Measurements from ENCODE around the gene HAUS7.

Gene HAUS7

DNA sequence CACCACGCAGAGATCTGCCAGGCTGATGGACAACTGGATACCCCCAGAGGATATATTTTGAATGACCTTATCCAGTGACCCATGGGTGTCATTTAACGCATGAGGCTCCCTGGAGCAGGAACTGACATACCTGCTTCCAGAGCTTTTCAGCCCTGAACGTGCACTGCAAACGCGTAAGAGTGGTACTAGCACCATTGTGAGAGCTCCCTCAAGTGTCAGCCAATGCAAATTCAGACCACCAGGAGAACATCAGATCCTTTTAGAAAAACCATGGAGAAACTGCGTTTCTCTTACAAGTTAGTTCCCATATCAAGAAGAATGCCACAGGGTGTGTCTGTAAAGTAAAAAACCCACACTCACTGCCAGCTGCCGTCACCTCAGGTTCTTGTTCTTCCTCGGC is 31.8 kb downstream of the HAUS7 start:
- DNase-seq (ENCODE audit: low read depth): no peak

DNA sequence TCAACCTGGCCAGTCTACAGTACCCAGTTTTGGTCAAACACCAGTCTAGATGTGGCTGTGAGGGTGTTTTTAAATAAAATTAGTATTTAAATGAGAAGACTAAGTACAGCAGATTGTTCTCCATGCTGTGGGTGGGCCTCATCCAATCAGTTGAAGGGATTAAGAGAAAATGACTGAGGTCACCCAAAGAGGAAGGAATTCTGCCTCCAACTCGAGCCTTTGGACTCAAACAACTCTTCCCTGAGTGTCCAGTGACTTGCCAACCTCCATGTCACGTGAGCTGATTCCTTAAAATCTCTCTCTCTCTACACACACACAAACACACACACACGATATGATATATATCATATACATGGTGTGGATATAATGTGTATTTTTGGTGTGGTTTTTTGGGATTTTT is 34.5 kb downstream of the HAUS7 start:
- DNase-seq (ENCODE audit: low read depth): no peak

GRCh38 chrX:153434801-153435200 is 35.6 kb downstream of the HAUS7 start:
- no peak for DNase-seq (ENCODE audit: low read depth)

GRCh38 chrX:153433781-153434285 is 36.5 kb downstream of the HAUS7 start:
- no peak for DNase-seq (ENCODE audit: low read depth)

- no peak for DNase-seq (ENCODE audit: low read depth)
These were observed 37.2 kb downstream of the HAUS7 start for GRCh38 chrX:153433161-153433680.

DNA sequence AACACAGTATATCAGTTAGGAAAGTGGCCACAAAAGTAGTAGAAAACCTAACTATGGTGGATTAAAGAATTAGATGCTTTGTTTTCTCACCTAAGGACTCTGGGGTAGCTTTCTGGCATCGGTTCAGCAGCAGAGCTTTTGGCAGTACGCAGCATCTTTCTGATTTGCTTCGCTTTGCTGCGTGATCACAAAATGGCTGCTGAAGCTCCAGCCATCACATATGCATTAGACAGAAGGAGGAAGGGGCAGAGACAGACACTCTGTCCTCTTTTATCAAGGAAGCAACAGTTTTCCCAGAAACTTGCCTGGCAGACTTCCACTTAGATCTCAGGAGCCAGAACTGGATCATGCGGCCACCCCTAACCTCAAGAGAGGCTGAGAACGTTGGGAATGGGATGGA is 39.6 kb downstream of the HAUS7 start:
- DNase-seq (ENCODE audit: low read depth): no peak

DNA sequence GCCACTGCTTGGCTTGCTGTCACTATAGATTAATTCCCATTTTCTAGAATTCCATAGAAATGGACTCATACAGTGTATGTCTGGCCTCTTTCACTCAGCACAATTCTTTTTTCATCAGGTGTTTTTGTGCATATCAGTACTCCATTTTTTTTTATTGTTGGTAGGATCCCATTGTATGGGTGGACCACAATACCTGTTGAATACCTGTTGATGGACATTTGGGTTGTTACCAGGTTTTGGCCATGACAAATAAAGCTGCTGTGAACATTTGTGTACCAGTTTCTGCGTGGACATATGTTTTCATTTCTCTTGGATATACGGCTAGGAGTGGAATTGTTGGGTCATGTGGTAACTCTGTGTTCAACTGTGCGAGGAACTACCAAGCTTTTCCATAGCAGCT is 44.2 kb downstream of the HAUS7 start:
- DNase-seq (ENCODE audit: low read depth): no peak

- no peak for DNase-seq (ENCODE audit: low read depth)
These were observed 46.7 kb downstream of the HAUS7 start for GRCh38 chrX:153423652-153424051.

DNA sequence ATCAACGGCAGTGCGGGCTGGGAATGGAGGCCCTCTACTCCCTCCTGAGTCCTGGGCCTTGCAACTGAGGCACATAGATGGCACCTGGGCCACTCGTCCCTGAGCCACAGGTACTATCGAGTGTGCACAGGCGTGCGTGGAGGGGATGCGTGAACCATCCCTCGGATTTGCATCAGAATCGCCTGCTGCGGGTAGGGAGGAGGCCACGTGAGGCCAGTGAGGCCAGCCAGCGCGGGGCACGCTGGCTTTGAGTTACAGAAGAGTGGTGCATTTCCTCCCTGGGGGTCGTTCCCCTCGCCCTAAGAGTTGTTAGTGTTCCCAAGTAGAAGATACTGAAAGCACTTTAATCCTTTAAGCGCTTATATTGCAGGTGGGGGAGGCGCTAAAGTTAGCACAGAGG is 48.5 kb downstream of the HAUS7 start:
- DNase-seq (ENCODE audit: low read depth): no peak

DNA sequence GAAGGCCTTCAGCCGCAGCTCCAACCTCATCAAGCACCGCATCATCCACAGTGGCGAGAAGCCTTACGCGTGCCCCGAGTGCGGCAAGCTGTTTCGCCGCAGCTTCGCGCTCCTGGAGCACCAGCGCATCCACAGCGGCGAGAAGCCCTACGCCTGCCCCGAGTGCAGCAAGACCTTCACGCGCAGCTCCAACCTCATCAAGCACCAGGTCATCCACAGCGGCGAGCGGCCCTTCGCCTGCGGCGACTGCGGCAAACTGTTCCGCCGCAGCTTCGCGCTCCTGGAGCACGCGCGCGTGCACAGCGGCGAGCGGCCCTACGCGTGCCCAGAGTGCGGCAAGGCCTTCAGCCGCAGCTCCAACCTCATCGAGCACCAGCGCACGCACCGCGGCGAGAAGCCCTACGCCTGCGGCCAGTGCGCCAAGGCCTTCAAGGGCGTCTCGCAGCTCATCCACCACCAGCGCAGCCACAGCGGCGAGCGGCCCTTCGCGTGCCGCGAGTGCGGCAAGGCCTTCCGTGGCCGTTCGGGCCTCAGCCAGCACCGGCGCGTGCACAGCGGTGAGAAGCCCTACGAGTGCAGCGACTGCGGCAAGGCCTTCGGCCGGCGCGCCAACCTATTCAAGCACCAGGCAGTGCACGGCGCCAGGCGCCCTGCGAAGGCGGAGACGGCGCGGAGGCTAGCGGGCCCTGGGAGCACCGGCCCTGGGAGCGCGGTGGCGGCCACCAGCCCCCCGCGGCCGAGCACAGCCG is 49.4 kb downstream of the HAUS7 start:
- DNase-seq (ENCODE audit: low read depth): no peak

GRCh38 chrX:153417637-153418036 is 52.7 kb downstream of the HAUS7 start:
- DNase-seq (ENCODE audit: low read depth): no peak

GRCh38 chrX:153416781-153417450 is 53.5 kb downstream of the HAUS7 start:
- no peak for DNase-seq (ENCODE audit: low read depth)

- no peak for DNase-seq (ENCODE audit: low read depth)
These were observed 55.4 kb downstream of the HAUS7 start for GRCh38 chrX:153414856-153415510.

DNA sequence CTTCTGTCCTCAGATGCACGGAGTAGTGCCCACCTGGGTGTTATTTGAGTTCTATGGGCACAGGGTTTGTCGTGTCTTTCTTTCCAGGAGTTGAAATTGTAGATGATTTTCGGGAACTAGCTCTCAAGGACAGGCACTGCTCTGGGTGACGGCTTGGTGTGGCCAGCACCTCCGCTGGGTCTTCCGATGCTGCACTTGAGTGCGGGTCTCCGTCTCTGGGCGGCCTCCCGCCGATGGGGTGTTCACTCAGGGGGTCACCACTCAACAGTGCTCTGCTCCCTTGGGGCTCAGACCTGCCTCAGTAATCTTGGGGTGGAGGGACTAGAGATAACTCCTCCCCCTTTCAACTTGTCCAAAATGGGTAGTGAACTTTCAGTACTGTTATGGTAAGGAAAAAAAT is 56.6 kb downstream of the HAUS7 start:
- DNase-seq (ENCODE audit: low read depth): no peak

GRCh38 chrX:153412746-153413720 is 57.3 kb downstream of the HAUS7 start:
- no peak for DNase-seq (ENCODE audit: low read depth)

GRCh38 chrX:153411988-153412574 is 58.3 kb downstream of the HAUS7 start:
- DNase-seq (ENCODE audit: low read depth): no peak

DNA sequence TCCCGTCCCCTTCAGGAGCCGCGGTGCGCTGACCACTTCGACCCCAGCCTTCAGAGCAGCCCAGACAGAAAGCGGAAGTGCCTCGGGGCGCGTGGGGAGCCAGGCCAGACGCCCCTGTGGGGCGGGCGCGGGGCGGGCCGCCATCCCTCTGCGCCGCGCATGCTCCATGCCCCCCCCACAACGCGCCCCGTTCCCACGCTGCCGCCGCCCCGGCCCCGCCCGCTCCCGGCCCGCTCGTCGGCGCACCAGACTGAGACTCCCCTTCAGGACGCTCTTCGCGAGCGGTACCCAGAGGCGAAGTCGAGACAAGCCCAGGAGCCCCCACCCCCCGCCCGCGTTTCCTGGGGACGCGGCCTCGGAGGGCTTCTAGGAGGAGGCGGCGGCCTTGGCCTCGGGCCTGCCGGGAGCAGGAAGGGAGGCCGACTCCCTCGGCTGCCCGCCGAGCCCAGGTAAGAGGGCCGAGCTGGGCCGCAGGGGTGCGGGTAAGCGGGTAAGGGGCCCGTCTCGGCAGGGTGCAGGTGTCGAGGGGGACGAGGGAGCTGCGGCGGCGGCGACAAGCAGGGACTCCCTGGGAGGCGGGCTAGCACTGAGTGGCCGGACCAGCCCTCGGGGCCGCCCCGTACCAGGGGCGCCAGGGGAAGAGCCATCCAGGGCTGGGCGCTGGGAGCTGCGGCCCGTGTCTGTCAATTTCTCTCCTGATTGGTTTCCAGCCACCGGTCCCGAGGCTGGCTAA is 59.0 kb downstream of the HAUS7 start, which contains the start of gene ZFP92:
TSS of gene ZFP92 (plus strand) at position 218 of the 733 bp plus-strand sequence. CDS start 6,851 bp downstream, outside the sequence.
- peak; percentile 12 for DNase-seq (ENCODE audit: low read depth)

DNA sequence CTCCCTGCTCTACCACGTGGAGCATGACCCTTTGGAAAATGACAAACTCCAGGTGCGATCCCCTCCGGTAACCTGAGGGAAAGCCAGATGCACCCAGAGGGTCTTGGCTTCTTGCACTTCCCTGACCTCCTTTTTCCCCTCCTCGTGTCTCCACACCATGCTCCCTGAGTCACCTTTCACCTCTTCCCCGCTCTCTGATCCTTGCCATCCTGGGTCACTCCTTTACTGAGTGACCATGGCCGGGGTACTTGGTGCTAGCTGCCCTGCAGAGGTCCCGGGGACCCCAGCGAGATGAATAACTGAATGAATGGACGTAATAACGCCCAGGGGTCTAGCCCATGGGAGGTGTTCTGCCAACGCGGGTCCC is 59.5 kb downstream of the HAUS7 start:
- DNase-seq (ENCODE audit: low read depth): no peak

- DNase-seq (ENCODE audit: low read depth): no peak
These were observed 60.0 kb downstream of the HAUS7 start for GRCh38 chrX:153410373-153410772.

DNA sequence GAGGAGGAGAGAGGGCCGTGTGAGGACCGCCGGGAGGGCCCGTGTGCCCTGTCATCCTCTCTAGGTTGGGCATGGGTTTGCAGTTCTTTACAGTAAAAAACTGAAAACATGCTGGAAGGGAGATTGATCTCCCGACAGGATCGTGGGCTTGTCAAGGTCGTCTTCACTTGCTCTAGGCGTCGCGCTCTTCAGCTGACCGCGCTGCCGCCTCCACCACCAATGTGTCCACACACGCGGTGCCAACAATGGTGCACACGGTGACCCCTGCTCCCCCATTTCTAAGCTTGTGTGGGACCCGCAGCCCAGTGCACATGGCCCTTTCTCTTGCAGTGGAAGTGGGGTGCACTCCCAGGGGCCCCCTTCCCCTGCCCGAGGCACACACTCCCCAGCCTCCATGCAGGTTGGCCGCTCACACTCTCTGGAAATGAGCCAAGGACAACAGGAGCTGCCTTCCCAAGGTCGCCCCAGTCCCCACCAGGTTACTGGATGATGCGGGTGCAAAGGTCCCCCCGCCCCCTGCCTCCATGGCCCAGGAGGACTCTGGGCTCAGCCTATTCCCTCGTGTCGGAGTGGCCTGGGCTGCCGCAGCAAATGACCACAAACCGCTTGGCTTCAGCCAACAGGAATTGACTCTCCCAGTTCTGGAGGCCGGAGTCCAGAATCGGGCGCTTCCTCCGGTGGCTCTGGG is 60.8 kb downstream of the HAUS7 start:
- DNase-seq (ENCODE audit: low read depth): no peak

Measured in activated gamma-delta T cell treated with anti-CD3 and anti-CD28 coated beads, Interleukin-2, amount 50 U/mL, for 16 hours (primary cell).